GM12878 (cell line): ENCODE measurements around the gene CALY. TPM values are rescaled to one million over a fixed set of nuclear protein-coding genes. Genes with fewer than 3 reads are reported as not detected.
A peak's percentile ranks its signal among the peaks of the same experiment; 100 is the strongest.

ENCODE experiments used
- ATAC-seq: fragments of 200-7000 bp; cut with Tn5 transposase; 3 replicates; pipeline ENCODE4 v1.9.1; 2020; ENCODE audit warnings: mild to moderate bottlenecking, moderate library complexity
- BruUV-seq: library from RNA; stranded (reverse); fragments of 400-500 nt; replicated peaks from 2 replicates; lab custom pipeline; 2021; lab: Mats Ljungman, UMichigan
- CTCF ChIA-PET: fragments of 300-600 bp; sonication (Branson Sonifier 250); formaldehyde crosslinking; extraction: SDS; loops from one replicate; lab custom pipeline; 2021; ENCODE audit warnings: inconsistent platforms; lab: Yijun Ruan, JAX
- POLR2A ChIA-PET: fragments of 350-600 bp; formaldehyde crosslinking; extraction: SDS; loops from one replicate; lab custom pipeline; 2021; ENCODE audit warnings: inconsistent platforms; lab: Charles Lee
- RAD21 ChIA-PET: fragments of 300-600 bp; sonication (Branson Sonifier 250); formaldehyde crosslinking; loops from one replicate; lab custom pipeline; 2023; ENCODE audit warnings: antibody characterized with exemption; ENCODE audit not compliant: unreplicated experiment; lab: Charles Lee
- SMC1A ChIA-PET: fragments of 300-600 bp; sonication (Branson Sonifier 250); formaldehyde crosslinking; loops from one replicate; lab custom pipeline; 2023; ENCODE audit not compliant: unreplicated experiment, uncharacterized antibody; lab: Charles Lee
- DNase-seq: peaks from one replicate; pipeline ENCODE4 v3.0.0-alpha.2; 2011; ENCODE audit warnings: low read depth, low spot score
- FAIRE-seq: peaks from 3 replicates; lab custom pipeline; 2011; peaks lifted over from hg19 to GRCh38; lab: Jason Lieb, UNC
- H2AFZ ChIP-seq: 2 replicates; pipeline ENCODE4 v1.6.0; 2011; ENCODE audit warnings: low read depth, low read length, control low read depth; ENCODE audit not compliant: control insufficient read depth
- H3K27ac ChIP-seq: 2 replicates; pipeline ENCODE4 v1.5.1; 2011; ENCODE audit warnings: control low read depth; ENCODE audit not compliant: control insufficient read depth, insufficient read depth
- H3K27me3 ChIP-seq, 2 experiments: replicated peaks in 1 of 2; 2 replicates each; pipeline versions ENCODE4 v1.6.0 to v1.6.1; 2011; ENCODE audit warnings: low read length in 1 of 2; ENCODE audit not compliant: control insufficient read depth in 2 of 2, insufficient read depth in 2 of 2
- H3K36me3 ChIP-seq, 2 experiments: 2 replicates each; pipeline ENCODE4 v1.5.1; 2011; ENCODE audit warnings: low read length in 1 of 2; ENCODE audit not compliant: control insufficient read depth in 2 of 2, insufficient read depth in 2 of 2
- H3K4me1 ChIP-seq: 2 replicates; pipeline ENCODE4 v1.6.1; 2011; ENCODE audit warnings: mild to moderate bottlenecking, low read length, moderate library complexity, mixed read lengths; ENCODE audit not compliant: control insufficient read depth, insufficient read depth
- H3K4me2 ChIP-seq: 2 replicates; pipeline ENCODE4 v1.6.0; 2011; ENCODE audit warnings: control low read depth; ENCODE audit not compliant: control insufficient read depth, insufficient read depth
- H3K4me3 ChIP-seq: fragments of 200-600 bp; sonication (generic); 2 replicates; pipeline ENCODE4 v1.5.1; 2016
- H3K79me2 ChIP-seq: 2 replicates; pipeline ENCODE4 v1.6.0; 2011; ENCODE audit warnings: low read length; ENCODE audit not compliant: control insufficient read depth, insufficient read depth
- H3K9ac ChIP-seq: 2 replicates; pipeline ENCODE4 v1.8.0; 2011; ENCODE audit warnings: low read length, control low read depth, mixed read lengths; ENCODE audit not compliant: control insufficient read depth, insufficient read depth
- H3K9me3 ChIP-seq: replicated peaks from 3 replicates; pipeline ENCODE4 v1.5.1; 2011; ENCODE audit warnings: mild to moderate bottlenecking, low read length; ENCODE audit not compliant: control insufficient read depth, insufficient read depth
- H4K20me1 ChIP-seq: 2 replicates; pipeline ENCODE4 v1.6.0; 2011; ENCODE audit not compliant: control insufficient read depth, insufficient read depth
- ASH2L ChIP-seq: fragments of 300-600, 200-600 bp; sonication (generic); IDR thresholded peaks from 2 replicates; pipeline ENCODE4 v1.6.1; 2017; ENCODE audit warnings: low read depth, mild to moderate bottlenecking, borderline replicate concordance
- FOS ChIP-seq: IDR thresholded peaks from 3 replicates; pipeline ENCODE4 v1.6.1; 2011; ENCODE audit warnings: borderline replicate concordance; ENCODE audit not compliant: insufficient read length; ENCODE audit errors: extremely low read depth
- FOXM1 ChIP-seq: IDR thresholded peaks from 2 replicates; pipeline ENCODE4 v1.6.1; 2012; ENCODE audit warnings: low read depth, mild to moderate bottlenecking, inconsistent platforms, low read length, moderate library complexity
- GABPA ChIP-seq: IDR thresholded peaks from 2 replicates; pipeline ENCODE4 v1.6.1; 2014; ENCODE audit warnings: antibody characterized with exemption, low read depth, mild to moderate bottlenecking, inconsistent platforms
- HSF1 ChIP-seq: fragments of 150-350 bp; IDR thresholded peaks from 2 replicates; pipeline ENCODE4 v1.6.1; 2014; ENCODE audit warnings: mild to moderate bottlenecking, low read depth, low read length
- KDM1A ChIP-seq: fragments of 200-600 bp; sonication (generic); IDR thresholded peaks from 2 replicates; pipeline ENCODE4 v1.6.1; 2016; ENCODE audit warnings: borderline replicate concordance
- MYB ChIP-seq: fragments of 150-350 bp; IDR thresholded peaks from 2 replicates; pipeline ENCODE4 v1.6.1; 2014; ENCODE audit warnings: mild to moderate bottlenecking, low read depth, low read length, borderline replicate concordance
- MYC ChIP-seq: IDR thresholded peaks from 2 replicates; pipeline ENCODE4 v1.6.1; 2011; ENCODE audit warnings: mild to moderate bottlenecking, low read length, moderate library complexity, inconsistent platforms; ENCODE audit not compliant: insufficient read depth, insufficient replicate concordance, insufficient read length, severe bottlenecking
- NBN ChIP-seq: fragments of 450-650 bp; IDR thresholded peaks from 2 replicates; pipeline ENCODE4 v1.6.1; 2016
- NKRF ChIP-seq: fragments of 450-650 bp; conservative IDR thresholded peaks from 2 replicates; pipeline ENCODE4 v1.6.1; 2017; ENCODE audit warnings: mild to moderate bottlenecking, moderate library complexity
- RBBP5 ChIP-seq: fragments of 200-600 bp; sonication (generic); conservative IDR thresholded peaks from 2 replicates; pipeline ENCODE4 v1.6.1; 2016
- RELB ChIP-seq: fragments of 450-650 bp; IDR thresholded peaks from 2 replicates; pipeline ENCODE4 v1.6.1; 2017; ENCODE audit warnings: low read depth, mild to moderate bottlenecking, moderate library complexity
- RUNX3 ChIP-seq: IDR thresholded peaks from 2 replicates; pipeline ENCODE4 v1.6.1; 2012; ENCODE audit warnings: low read length, inconsistent platforms
- SMAD5 ChIP-seq: IDR thresholded peaks from 2 replicates; pipeline ENCODE4 v1.6.1; 2016; ENCODE audit warnings: antibody characterized with exemption, low read depth
- SMC3 ChIP-seq: IDR thresholded peaks from 2 replicates; pipeline ENCODE4 v1.6.1; 2011; ENCODE audit warnings: low read length, improper control_type of control experiment, borderline replicate concordance
- SP1 ChIP-seq: IDR thresholded peaks from one replicate; pipeline ENCODE4 v1.6.1; 2011; ENCODE audit warnings: low read depth, low read length
- STAT3 ChIP-seq: IDR thresholded peaks from 2 replicates; pipeline ENCODE4 v1.6.1; 2011; ENCODE audit warnings: low read depth, low read length, improper control_type of control experiment
- SUPT20H ChIP-seq: IDR thresholded peaks from 2 replicates; pipeline ENCODE4 v1.6.1; 2011; ENCODE audit warnings: low read depth, mild to moderate bottlenecking, low read length, moderate library complexity, borderline replicate concordance; ENCODE audit not compliant: control insufficient read depth
- SUZ12 ChIP-seq: fragments of 200-600 bp; sonication (generic); IDR thresholded peaks from one replicate; pipeline ENCODE4 v1.6.1; 2018; ENCODE audit warnings: antibody characterized with exemption, mild to moderate bottlenecking; ENCODE audit not compliant: unreplicated experiment
- ZNF207 ChIP-seq: fragments of 450-650 bp; IDR thresholded peaks from 2 replicates; pipeline ENCODE4 v1.6.1; 2014; ENCODE audit warnings: antibody characterized with exemption, mild to moderate bottlenecking, borderline replicate concordance
- WGBS: methylation state at CpG from one replicate; pipeline ENCODE4 v1.1.6; 2016; ENCODE audit warnings: low lambda C conversion rate; ENCODE audit not compliant: insufficient replicate concordance, insufficient coverage; ENCODE audit errors: missing lambda C conversion rate; 5-methylcytosine and 5-hydroxymethylcytosine counted together
- in situ Hi-C: fragments of 300-500 bp; cut with MboI; formaldehyde crosslinking; loops from 9 replicates; pipeline ENCODE4 v1.14.3; 2018; ENCODE audit warnings: mixed read lengths
- intact Hi-C: fragments of 100-400 bp; cut with micrococcal nuclease; formaldehyde crosslinking; loops from one replicate; pipeline ENCODE4 v1.14.2; 2022; ENCODE audit not compliant: unreplicated experiment
- polyA plus RNA-seq, 11 experiments: library from polyadenylated mRNA; depleted of rRNA in 4 of 11; unstranded in 6 of 11; stranded (reverse) in 5 of 11; fragments of >200 nt; fragmentation: Nextera tagmentation in 4 of 11; fragmentation: Illumina TruSeq in 1 of 11; extraction: Ambion mirVana in 4 of 11; extraction: Trizol in 1 of 11; gene quantifications; 1 replicate in 1 of 11; 2 replicates in 10 of 11; pipeline versions ENCODE4 v1.2.1 to v1.2.3, GENCODE V29; 2011 to 2016; ENCODE audit warnings: inconsistent platforms in 2 of 11, missing spikeins in 2 of 11, low read depth in 1 of 11
- total RNA-seq, 4 experiments: library from RNA; depleted of rRNA in 3 of 4; stranded (reverse); fragments of >200 nt in 3 of 4; fragmentation: Illumina TruSeq in 1 of 4; extraction: Trizol in 1 of 4; gene quantifications; 2 replicates each; pipeline versions ENCODE4 v1.2.1 to v1.2.3, GENCODE V29; 2013 to 2021

The CALY gene
- total and polyA plus RNA-seq, 10 of the 15 experiments (the other 5 are each of a cell fraction or from before 2014, with no cell fraction given), result 0.07 TPM; not detected in 9

DNA sequence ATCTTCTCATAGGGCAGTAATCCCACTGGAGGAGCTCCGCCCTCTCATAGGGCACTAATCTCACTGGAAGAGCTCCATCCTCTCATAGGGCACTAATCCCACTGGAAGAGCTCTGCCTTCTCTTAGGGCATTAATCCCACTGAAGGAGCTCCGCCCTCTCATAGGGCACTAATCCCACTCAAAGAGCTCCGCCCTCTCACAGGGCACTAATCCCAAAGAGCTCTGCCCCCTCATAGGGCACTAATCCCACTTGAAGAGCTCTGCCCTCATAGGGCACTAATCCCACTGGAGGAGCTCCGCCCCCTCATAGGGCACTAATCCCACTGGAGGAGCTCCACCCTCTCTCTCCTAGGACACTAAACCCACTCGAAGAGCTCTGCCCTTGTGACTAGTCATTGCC, 24.5 kb upstream of the CALY start:
- in situ Hi-C loops (no loop called here), intact Hi-C loops (no loop called here)
- Histone ChIP-seq H3K4me3 (peak overlapping the region; percentile 15; the same call in 1 of the 2 replicates), H3K36me3 (peaks cover 3 to 5% of the 10 kb centered on the region in 2 experiments), H3K4me2 (peak overlapping the region; percentile 69), H3K79me2 (no peaks in the 10 kb centered on the region; the same call in 1 of the 2 replicates), H4K20me1 (no peaks in the 10 kb centered on the region), H3K27me3 (no peaks in the 10 kb centered on the region), H3K27ac (peak overlapping the region; percentile 57), H3K4me1 (peaks cover 18% of the 10 kb centered on the region), H3K9me3 (no peaks in the 10 kb centered on the region), H3K9ac (no peak overlapping the region), H2AFZ (peak overlapping the region; percentile 52; the same call in 1 of the 2 replicates)
- RAD21 ChIA-PET, result interaction anchor here (1.3 to 1.6 kb wide), 2 partner anchors 17 to 28 kb away, joined by 6 to 7 read pairs; no protein-coding TSS in a partner anchor
- WGBS, result 49% methylated on average over 5 of the region's 5 CpGs
- no peak for DNase-seq
- TF ChIP-seq SMC3 (no peak), NKRF (no peak), FOXM1 (no peak), HSF1 (no peak), RBBP5 (no peak), FOS (no peak), RUNX3 (no peak), RELB (no peak), KDM1A (no peak), GABPA (no peak), SMAD5 (no peak), ZNF207 (no peak), NBN (no peak), SUPT20H (no peak), SP1 (no peak), MYC (no peak), ASH2L (no peak), STAT3 (no peak), MYB (no peak), SUZ12 (no peak)
- BruUV-seq, result no TSS peak
- CTCF ChIA-PET, result interaction anchor here (1.0 to 2.4 kb wide), 3 partner anchors 9 to 46 kb away, joined by 3 to 14 read pairs (median 3); no protein-coding TSS in a partner anchor
- SMC1A ChIA-PET, result interaction anchor here (1.0 to 2.3 kb wide), 4 partner anchors 12 to 45 kb away, joined by 4 to 16 read pairs (median 5); partner anchors contain the start of genes ECHS1 and PAOX
- no peak for ATAC-seq
- POLR2A ChIA-PET, result interaction anchor here (0.5 to 1.5 kb wide), 5 partner anchors 8 to 43 kb away, joined by 3 to 5 read pairs (median 4); partner anchors contain the start of gene PAOX
- FAIRE-seq, result no peak
